DMS 273 treated with DMSO at 0.1 percent for 48 hours (cell line): ENCODE measurements around the gene COX4I1.

Source experiments
- DNase-seq: peaks from one replicate; lab custom pipeline; 2025; lab: John Stamatoyannopoulos, UW

COX4I1 gene

DNA sequence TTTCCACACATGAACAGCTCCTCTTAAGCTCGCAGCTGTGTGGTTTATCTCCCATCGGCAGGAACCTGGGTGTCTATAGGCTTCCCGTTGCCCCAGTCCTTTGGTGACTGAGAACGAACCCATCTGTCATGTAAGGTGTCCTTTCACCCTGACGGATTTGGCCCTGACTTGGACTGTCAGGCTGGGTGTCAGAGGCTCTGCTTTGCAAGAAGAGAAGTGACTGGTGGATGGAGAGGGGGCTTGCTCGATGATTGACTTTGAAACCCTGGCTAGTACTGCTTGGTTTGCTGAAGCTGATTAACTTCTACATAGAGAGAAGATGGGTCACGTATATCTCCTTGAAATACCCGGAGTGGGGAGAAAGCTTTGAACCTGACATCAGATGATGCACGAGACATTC lies 42.9 kb downstream of the COX4I1 start:
- no peak for DNase-seq

DNA sequence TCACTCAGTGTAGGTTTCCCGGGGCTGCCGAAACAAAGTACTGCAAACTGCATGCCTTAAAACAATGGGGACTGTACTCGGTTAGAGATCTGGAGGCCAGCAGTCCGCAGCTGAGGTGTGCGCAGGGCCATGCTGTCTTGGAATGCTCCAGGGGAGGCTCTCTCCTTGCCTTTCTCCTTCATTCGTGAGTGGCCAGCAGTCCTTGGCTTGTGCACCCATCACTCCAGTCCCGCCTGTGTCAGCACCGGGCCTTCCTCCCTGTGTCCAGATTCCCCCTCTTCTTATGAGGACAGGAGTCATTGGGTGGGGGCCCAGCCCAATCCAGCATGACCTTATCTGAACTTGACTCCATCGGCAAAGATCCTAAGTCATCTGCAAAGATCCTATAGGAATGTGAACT lies 43.4 kb downstream of the COX4I1 start:
- DNase-seq = no peak

DNA sequence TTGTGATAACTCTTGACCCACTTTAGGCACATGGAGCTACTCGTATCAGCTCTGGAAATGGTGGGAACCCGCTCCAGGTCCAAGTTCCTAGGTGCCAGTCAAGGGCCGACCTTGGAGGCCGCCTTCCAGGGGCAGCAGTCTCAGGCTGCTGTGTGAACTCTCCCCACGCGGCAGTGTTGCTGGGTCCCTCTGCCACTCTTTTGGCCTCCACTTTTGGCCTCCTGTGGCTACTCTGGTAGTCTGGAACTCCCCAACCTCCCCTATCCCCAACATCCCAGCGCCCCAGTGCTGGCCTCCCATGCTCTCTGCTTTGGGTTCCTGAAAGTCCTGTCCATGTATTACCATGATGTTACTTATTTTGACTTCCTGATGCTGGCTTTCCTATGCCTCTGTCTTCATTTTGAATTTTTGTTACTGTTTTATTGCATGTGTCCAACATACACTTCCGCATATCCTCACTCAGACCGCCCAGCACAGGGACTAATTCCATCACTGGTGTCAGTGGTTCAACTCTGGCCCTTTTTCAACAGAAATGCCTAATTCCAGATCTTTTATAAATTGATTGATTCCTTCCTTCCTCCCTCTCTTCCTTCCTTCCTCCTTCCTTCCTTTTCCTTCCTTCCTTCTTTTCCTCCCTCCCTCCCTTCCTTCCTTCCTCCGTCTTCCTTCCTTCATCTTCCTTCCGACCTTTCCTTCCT lies 44.1 kb downstream of the COX4I1 start:
- no peak for DNase-seq

DNA sequence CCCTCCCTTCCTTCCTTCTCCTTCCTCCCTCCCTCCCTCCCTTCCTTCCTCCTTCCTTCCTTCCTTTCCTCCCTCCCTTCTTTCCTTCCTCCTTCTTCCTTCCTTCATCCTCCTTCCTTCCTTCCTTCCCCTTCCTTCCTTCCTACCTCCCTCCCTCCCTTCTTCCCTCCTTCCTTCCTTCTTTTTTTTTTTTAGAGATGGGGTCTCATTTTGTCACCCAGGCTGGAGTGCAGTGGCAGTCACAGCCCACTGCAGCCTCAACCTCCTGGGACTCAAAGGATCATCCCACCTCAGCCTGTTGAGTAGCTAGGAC lies 44.6 kb downstream of the COX4I1 start:
- DNase-seq = no peak

DNA sequence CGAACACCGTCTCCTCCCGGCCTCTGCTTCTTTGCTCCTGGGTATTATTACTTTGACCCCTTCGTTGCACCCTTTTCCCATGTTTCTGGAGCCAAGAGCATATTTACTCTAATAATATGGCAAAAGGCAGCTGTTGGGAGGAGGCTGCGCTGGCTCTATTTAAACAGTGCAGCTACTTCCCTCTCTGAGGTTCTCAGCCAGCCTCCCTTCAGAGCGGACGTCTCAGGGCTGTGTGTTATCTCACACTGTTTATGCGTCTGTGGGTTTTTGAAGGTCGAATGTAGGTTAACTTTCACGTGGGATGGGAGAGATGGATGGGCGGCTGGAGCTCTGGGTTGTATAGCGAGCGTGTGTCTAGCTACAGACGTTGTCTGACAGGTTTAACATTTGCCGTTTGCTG lies 45.3 kb downstream of the COX4I1 start:
- no peak for DNase-seq

DNA sequence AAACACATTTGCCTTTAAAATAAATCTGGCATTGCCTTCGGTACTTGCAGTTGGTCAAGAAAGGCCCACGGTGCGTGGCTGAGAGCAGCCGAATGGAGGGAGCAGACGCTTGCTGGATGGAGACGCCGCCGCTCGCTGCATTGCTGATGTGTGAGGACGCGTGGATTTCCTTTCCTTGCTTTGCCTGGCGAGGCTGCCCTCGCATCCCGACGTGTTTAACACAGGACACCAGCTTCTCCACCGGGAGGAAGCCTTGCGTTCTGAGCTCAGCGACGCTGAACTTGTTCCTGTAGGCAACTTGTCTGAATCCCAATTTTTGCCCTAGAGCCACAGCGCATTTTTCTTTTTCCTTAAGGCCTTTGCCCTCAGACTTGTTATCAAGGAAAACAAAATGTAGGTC lies 45.8 kb downstream of the COX4I1 start:
- no peak for DNase-seq

DNA sequence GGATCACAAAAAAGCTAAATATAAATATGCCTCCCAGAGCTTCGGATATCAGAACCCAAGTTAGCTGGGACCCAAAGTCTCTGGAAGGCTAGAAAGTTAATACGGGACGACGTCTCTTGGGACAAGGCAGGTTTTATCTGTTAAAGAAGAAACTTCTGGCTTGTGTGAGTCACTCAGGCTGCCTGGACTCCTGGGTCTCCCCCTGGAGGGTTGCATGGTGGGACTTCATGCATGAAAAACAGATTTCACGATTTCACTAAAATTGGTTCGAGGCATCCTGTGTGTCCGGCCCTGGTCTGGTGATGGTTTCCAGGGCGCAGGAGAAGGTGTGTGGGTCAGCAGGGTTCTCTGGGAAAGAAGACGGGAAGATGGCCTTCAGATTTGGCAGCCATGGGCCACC lies 47.0 kb downstream of the COX4I1 start:
- no peak for DNase-seq

DNA sequence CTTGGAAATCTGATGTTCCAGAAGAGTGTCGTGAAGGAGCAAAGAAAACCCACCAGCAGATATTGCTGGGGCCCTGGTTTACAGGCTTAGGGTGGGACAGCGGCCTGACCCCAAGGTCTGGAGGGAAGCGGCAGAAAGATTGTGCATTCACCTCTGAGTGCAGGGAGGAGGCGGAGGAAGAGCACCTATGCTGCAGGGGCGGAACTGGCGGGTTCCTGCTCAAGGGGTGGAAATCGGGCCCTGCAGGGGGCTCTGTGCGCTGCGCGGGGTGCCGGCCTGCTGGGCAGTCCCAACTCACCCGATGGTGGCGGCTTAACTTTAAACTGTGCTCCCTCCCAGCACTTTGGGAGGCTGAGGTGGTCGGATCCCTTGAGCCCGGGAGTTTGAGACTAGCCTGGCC lies 47.5 kb downstream of the COX4I1 start:
- no peak for DNase-seq

DNA sequence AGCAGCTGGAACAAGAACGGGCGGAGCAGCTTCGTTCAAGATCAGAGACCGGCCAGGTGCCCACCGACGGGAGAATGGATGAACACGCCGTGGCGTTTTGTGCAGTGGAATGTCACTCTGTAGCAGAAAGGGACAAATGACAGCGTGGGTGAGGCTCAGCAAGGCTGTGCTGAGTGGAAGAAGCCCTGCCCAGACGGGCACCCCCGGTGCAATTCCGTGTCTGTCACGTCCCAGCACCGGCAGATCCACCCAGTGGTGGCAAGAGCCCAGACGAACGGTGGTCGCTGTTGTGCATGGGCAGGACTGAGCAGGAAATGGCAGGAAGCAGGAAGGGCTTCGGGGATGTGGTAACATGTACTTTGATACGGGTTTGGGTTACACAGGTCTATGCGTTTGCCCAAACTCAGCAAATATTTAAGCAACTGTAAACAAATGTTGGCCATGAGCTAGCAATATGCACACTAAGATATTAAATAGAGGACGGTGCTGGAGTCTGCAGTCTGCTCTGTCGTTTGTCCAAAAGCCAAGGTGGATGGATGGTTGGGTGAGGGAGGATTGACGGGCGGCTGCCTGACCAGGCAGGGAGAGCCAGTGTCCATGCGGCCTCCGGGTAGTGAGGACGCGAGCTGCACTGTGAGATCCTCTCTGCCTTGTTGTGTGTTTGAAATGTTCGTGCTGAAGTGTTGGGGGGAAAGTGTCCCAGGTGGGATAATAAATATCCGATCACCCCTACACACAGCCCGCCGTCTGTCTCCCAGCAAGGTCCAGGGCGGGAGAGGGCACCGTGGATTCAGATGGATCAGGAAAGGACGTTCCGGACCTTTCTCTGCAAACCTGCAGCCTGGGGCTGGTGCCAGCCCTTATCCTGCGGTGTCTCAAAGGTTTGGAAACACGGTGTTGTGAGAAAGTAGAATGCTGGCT lies 48.4 kb downstream of the COX4I1 start:
- DNase-seq = no peak

DNA sequence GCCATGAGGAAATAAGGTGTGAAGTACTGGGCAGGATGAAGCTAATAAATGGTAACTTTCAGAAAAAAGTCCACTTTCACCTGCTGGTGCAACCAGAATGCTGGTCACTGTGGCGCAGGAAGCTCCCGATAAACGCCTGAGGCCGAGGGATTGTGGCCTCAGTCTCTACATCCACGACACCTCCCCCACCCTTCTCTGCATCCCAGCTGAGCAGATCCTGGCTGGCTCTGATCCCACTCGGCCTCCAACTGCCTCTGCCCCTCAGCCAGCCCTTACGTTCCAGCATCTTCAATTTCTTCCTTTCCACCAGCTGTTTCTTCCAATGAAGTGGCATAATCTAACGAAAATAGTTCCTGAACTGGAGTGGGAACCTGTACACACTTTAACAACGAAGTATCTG lies 49.5 kb downstream of the COX4I1 start:
- DNase-seq = no peak

DNA sequence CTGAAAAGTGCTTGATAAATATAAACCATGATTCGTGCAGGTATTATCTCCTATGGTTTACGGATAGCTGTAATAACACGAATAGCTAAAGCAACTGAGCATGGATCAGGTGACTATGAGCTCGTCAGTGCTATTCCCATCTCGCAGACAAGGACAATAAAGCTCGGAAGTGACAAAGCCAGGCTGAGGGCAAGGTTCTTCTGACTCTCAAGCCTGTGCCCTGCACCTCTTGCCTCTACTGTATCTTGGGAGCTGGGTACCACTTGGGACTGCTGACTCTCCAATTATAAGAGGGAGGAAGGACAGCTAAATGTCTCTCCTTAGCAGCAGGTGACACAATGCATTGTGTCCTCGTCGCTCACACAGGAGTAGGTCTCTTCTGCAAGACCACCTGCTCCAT lies 49.9 kb downstream of the COX4I1 start:
- no peak for DNase-seq

DNA sequence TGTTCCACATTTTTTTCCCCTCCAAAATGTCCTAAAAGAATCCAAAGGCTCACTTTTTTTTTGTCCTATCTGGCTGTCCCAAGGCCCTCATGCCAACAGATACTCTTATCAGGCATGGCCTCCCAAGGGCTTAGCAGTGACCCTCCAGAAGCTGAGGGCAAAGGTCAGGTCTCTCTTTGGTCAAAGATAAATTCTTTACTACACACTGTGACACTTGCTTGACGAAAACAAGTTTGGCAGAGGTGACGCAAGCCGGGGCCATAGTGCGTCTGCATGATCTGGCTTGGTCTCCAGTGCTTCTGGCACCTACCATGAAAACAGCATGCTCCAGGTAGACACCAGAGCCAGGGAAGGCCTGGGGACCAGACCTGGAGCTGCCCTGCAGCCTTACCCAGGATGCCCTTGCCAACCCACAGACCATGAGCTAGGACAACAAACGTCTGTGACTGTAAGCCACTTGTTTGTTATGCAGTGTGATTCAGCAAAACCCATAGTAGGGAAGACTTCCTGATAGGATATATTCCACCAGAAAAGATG lies 50.9 kb downstream of the COX4I1 start:
- DNase-seq = no peak

DNA sequence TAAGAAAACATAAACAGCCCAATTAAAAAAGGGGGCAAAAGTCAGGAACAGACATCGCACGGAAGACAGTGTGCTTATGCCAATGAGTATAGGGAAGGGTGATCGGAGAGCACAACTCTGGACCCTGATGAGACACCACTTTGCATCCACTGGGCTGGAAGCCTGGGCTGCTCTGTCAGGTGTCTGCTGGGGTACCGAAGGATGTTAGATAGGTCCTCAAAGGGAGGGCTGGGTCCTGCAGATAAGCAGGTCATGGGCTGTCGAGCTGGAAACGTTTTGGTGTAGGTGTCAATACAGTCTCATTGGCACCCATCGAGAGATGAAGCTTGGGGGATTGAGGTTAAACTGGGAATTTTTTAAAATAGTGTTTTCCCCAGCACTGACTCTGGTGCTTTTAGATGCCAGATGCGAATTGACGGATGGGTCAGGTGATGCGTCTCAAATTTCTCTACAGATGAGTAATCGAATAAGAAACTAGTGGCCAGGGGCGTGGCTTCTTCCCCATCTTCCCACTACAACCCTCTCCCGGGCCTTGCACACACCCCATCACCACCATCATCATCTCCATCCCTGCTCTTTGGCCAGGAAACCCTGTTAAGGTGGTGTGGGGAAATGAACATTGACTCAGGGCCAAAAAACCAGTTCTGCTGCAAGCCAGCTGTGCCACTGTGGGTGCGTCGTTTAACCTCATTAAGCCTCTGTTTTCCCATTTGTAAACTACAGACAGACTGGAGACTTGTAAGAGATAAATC lies 51.7 kb downstream of the COX4I1 start:
- DNase-seq = no peak

DNA sequence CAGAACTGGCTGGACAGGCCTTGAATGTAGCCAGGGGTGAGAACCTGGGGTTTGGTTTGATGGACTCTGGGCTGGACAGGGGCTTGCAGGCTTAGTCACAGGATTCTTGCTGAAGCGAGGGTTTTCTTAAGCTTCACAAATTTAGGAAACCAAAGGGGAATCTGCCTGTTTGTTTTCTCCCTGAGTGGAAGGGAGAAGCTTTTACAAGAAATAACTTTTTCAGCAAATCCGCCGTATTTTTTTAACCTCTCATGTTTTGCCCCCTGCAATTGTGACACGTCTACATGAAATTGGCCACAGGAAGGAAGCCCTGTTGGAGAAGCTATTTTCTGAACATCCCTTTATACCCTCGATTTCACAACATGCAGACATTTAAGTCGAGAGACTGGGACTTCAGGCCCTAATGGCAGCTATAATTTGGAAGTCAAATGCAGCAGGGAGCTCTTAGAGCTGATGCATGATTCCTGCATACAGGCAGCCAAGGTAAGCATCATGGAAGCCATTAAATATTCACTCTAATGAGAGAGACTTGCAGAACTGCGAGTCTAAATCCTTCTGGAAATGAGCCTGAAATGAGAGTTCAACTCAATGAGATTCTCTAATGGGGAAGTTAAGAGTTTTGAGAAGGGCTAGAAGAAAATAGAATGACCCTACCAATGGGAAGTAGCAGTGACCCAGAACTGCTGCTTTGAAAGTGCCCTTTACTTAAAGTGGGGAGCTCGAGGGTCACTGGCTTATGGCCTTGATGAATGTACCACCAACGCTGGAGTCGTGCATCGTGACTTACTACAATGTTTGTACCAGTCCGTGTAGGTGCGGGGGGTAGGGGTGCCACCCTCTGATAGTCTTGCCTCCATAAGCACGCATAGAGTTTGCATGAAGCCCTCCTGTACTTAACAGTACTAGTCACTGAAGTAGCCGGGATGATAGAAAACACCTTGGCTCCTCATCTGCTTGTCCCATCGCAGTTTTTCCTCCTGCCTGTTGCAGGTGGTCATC lies 54.4 kb downstream of the COX4I1 start:
- DNase-seq = no peak

DNA sequence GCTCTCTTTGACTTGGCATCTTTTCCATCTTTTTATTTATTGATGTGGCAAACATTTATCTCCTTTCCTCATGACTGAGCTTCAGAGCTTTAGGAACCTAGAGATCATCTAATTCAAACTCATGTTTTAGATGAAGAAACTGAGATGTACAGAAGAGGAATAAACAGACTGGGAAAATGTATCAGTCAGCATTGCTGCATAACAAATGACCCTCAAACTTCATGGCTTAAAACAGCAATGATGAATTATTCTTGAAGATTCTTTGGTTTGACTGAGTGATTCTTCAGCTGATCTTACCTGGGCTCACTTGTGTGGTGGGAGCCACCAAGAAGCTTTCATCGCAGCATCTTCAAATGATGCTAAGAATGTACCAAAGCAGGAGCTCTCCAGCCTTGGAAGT lies 55.4 kb downstream of the COX4I1 start:
- DNase-seq = no peak

DNA sequence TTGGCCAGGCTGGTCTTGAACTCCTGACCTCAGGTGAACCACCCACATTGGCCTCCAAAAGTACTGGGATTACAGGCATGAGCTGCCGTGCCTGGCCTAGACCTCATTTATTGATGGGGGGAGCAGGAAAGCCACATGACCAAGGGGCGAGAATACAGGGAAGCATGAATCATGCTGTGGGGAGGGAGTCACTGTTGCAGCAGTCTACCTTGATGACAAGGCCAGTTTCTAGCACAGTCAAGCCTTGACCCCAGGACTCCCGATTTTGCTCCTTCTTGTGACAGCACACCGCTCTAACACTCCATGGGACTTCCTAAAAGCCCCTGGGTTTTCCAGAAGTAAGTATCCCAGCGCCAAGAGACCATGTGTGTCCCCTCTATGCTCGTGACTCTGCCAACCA lies 56.6 kb downstream of the COX4I1 start:
- DNase-seq = no peak

DNA sequence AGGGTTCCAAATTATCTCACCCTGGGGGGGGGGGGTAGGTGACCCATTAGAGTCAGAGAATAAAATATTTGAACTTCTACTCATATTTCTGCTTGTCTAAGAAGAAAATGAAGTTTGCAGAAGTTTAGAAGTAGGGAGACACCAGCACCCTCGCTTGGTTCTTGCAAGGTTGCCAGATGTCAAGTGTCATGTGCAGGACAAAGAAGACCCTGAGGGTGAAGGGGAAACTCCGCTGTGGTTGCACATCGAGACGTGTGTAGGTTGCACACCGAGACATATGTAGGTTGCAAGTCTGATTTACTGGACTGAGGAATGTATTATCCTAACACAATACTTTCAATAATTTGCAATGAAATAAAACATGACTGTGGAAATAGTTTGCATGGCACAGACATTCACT lies 57.1 kb downstream of the COX4I1 start:
- no peak for DNase-seq
